Stimulated activated CD8-positive, alpha-beta memory T cell treated with anti-CD3 and anti-CD28 coated beads, Interleukin-15, amount 100 ng/mL, for 4 hours (primary cell): Measurements from ENCODE around the gene DOCK2.
"Not testable (repeated sequence)": the region's sequence is repeated elsewhere in the genome, so short reads cannot be mapped to it uniquely, and the experiment has no call there.

Experiments used
- DNase-seq, 2 donors: peaks; one replicate each; pipeline ENCODE4 v3.0.0-alpha.2; 2020; ENCODE audit warnings: low read depth in 2 of 2

Gene DOCK2

GRCh38 chr5:169789417-169789940 is 152.4 kb downstream of the DOCK2 start:
- DNase-seq = no peak

- DNase-seq = no peak
Measured at GRCh38 chr5:169791251-169791650, 154.2 kb downstream of the DOCK2 start.

- no peak for DNase-seq
Measured at GRCh38 chr5:169795338-169795737, 158.3 kb downstream of the DOCK2 start.

GRCh38 chr5:169796731-169797130 is 159.7 kb downstream of the DOCK2 start:
- DNase-seq = no peak

- no peak for DNase-seq
Measured at GRCh38 chr5:169797577-169797976, 160.5 kb downstream of the DOCK2 start.

- DNase-seq = no peak
Measured at GRCh38 chr5:169798438-169798837, 161.4 kb downstream of the DOCK2 start.

GRCh38 chr5:169798906-169799660 is 162.0 kb downstream of the DOCK2 start:
- no peak for DNase-seq

GRCh38 chr5:169801324-169801777 is 164.3 kb downstream of the DOCK2 start:
- no peak for DNase-seq

GRCh38 chr5:169801781-169802180 is 164.7 kb downstream of the DOCK2 start:
- DNase-seq = no peak

- DNase-seq = no peak
Measured at GRCh38 chr5:169803077-169803981, 166.3 kb downstream of the DOCK2 start.

- no peak for DNase-seq
Measured at GRCh38 chr5:169804861-169805260, 167.8 kb downstream of the DOCK2 start.

GRCh38 chr5:169805527-169805934 is 168.5 kb downstream of the DOCK2 start:
- peak; percentile 21 to 41 for DNase-seq

- no peak for DNase-seq
Measured at GRCh38 chr5:169805937-169806700, 169.0 kb downstream of the DOCK2 start.

- DNase-seq = no peak
Measured at GRCh38 chr5:169808118-169808581, 171.1 kb downstream of the DOCK2 start.

- DNase-seq = not testable (repeated sequence)
Measured at GRCh38 chr5:169808880-169809279, 171.8 kb downstream of the DOCK2 start.

GRCh38 chr5:169809281-169809680 is 172.2 kb downstream of the DOCK2 start:
- no peak for DNase-seq

GRCh38 chr5:169810524-169810923 is 173.4 kb downstream of the DOCK2 start:
- DNase-seq = no peak

GRCh38 chr5:169811023-169811422 is 173.9 kb downstream of the DOCK2 start:
- no peak for DNase-seq

GRCh38 chr5:169811680-169812079 is 174.6 kb downstream of the DOCK2 start:
- DNase-seq = no peak

GRCh38 chr5:169812786-169813185 is 175.7 kb downstream of the DOCK2 start:
- DNase-seq = no peak

GRCh38 chr5:169814045-169814444 is 177.0 kb downstream of the DOCK2 start:
- no peak for DNase-seq

GRCh38 chr5:169814522-169814921 is 177.4 kb downstream of the DOCK2 start:
- no peak for DNase-seq
